ENCODE measurements around the gene PDLIM5. TPM values are rescaled to one million over a fixed set of nuclear protein-coding genes. Genes with fewer than 3 reads are reported as not detected.

The PDLIM5 gene
- total RNA-seq, 3 donors from 2014 or later (not counting 1 experiment from before 2014, with no cell fraction given), result 41.8 to 94.8 (median 50.5) TPM

GRCh38 chr4:94534401-94535312 is 82.9 kb downstream of the PDLIM5 start:
- no peak for TF ChIP-seq CTCF (IDR thresholded peaks at IDR 0.05)
- WGBS (ENCODE audit: insufficient coverage), result 53% methylated on average over 3 of the region's 5 CpGs
- no peaks in the 10 kb centered on the region for H3K27me3 ChIP-seq (ENCODE audit: control insufficient read depth, insufficient read depth, low read length)
- no peak overlapping the region for H3K27ac ChIP-seq (ENCODE audit: low read length)
- Mint-ChIP-seq H3K27ac (peak overlapping the region in 1 of 2 donors; percentile 10), H3K4me3 (no peak overlapping the region), H3K9me3 (no peaks in the 10 kb centered on the region), H3K36me3 (no peaks in the 10 kb centered on the region), H3K4me1 (peaks cover 14 to 27% of the 10 kb centered on the region in 2 donors), H3K27me3 (ENCODE audit: low read depth in 2 of 2) (no peaks in the 10 kb centered on the region)
- intact Hi-C loops (cut with micrococcal nuclease), result no loop called here
- no peak for DNase-seq
- H3K9me3 ChIP-seq (ENCODE audit: control insufficient read depth, insufficient read depth, low read length), result no peaks in the 10 kb centered on the region
- H3K36me3 ChIP-seq (ENCODE audit: control insufficient read depth, insufficient read depth, low read length), result no peaks in the 10 kb centered on the region
- H3K4me3 ChIP-seq (ENCODE audit: low read length), result no peak overlapping the region
- ATAC-seq, result peak in 1 of 3 donors; percentile 71
- no peaks in the 10 kb centered on the region for H3K4me1 ChIP-seq (ENCODE audit: control insufficient read depth, insufficient read depth, low read length)

- ATAC-seq (no peak), DNase-seq (no peak)
- Mint-ChIP-seq H3K27me3 (ENCODE audit: low read depth in 2 of 2) (no peaks in the 10 kb centered on the region), H3K27ac (no peak overlapping the region), H3K36me3 (no peaks in the 10 kb centered on the region), H3K4me3 (no peak overlapping the region), H3K4me1 (peaks cover 14 to 28% of the 10 kb centered on the region in 2 donors), H3K9me3 (no peaks in the 10 kb centered on the region)
- no peak overlapping the region for H3K4me3 ChIP-seq (ENCODE audit: low read length)
- H3K4me1 ChIP-seq (ENCODE audit: control insufficient read depth, insufficient read depth, low read length), result no peaks in the 10 kb centered on the region
- no peaks in the 10 kb centered on the region for H3K27me3 ChIP-seq (ENCODE audit: control insufficient read depth, insufficient read depth, low read length)
- H3K36me3 ChIP-seq (ENCODE audit: control insufficient read depth, insufficient read depth, low read length), result no peaks in the 10 kb centered on the region
- intact Hi-C loops (cut with micrococcal nuclease), result no loop called here
- no peak overlapping the region for H3K27ac ChIP-seq (ENCODE audit: low read length)
- 100% methylated on average over 3 of the region's 3 CpGs for WGBS (ENCODE audit: insufficient coverage)
- TF ChIP-seq CTCF (IDR thresholded peaks at IDR 0.05), result no peak
- H3K9me3 ChIP-seq (ENCODE audit: control insufficient read depth, insufficient read depth, low read length), result no peaks in the 10 kb centered on the region
Measured at GRCh38 chr4:94536049-94536448, 84.3 kb downstream of the PDLIM5 start.

- Histone ChIP-seq H3K27ac (ENCODE audit: low read length) (no peak overlapping the region), H3K4me1 (ENCODE audit: control insufficient read depth, insufficient read depth, low read length) (no peaks in the 10 kb centered on the region), H3K27me3 (ENCODE audit: control insufficient read depth, insufficient read depth, low read length) (no peaks in the 10 kb centered on the region), H3K9me3 (ENCODE audit: control insufficient read depth, insufficient read depth, low read length) (no peaks in the 10 kb centered on the region), H3K4me3 (ENCODE audit: low read length) (no peak overlapping the region), H3K36me3 (ENCODE audit: control insufficient read depth, insufficient read depth, low read length) (no peaks in the 10 kb centered on the region)
- Mint-ChIP-seq H3K4me3 (no peak overlapping the region), H3K4me1 (peaks cover 14 to 28% of the 10 kb centered on the region in 2 donors), H3K36me3 (no peaks in the 10 kb centered on the region), H3K27ac (no peak overlapping the region), H3K27me3 (ENCODE audit: low read depth in 2 of 2) (no peaks in the 10 kb centered on the region), H3K9me3 (no peaks in the 10 kb centered on the region)
- no peak for TF ChIP-seq CTCF (IDR thresholded peaks at IDR 0.05)
- intact Hi-C loops (cut with micrococcal nuclease), result no loop called here
- DNase-seq, result no peak
- no peak for ATAC-seq
- WGBS (ENCODE audit: insufficient coverage), result 70% methylated on average over 1 of the region's 3 CpGs
Measured at GRCh38 chr4:94536649-94537469, 85.1 kb downstream of the PDLIM5 start.

Data from natural killer cell (primary cell).